Pons (tissue), 1 donor: ENCODE data around the gene HAUS3.
"Not testable (repeated sequence)": the region's sequence is repeated elsewhere in the genome, so short reads cannot be mapped to it uniquely, and the experiment has no call there.

ENCODE experiments used
- DNase-seq: peaks from one replicate; pipeline ENCODE4 v3.0.0-alpha.2; 2016; ENCODE audit warnings: low spot score

The HAUS3 gene

DNA sequence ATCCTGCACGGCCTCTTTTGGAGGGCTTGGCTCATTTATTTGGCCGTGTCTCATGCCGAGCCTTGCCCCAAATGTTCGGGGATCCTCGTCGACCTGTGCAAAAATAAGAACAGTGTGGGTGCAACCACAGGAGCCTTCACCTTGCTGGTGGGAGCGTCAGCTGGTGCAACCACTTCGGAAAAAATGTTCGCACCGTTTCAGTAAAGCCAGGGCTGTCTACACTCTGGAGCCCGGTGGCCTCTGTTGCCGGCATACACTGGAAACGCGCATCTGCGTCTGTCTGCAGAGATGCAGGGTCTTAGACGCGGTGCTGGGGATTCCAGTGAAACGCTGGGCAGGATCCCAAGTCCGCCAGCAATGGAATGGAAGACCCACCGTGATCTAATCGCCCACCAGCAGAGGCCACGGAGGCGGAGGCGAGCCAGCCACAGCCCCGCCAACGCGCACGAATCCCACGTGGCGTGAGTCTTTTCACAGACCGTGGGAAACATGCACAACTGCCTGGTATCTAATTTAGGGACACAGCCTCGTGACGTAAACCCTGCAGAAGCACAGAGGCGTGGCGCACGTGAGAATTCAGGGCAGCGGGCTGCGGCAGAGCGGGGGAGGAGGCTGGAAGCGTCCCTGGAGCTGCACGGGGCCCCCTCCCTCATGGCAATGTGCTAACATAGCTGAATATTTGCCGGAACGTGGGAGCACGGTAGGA is 33.8 kb upstream of the HAUS3 start:
- DNase-seq: no peak

DNA sequence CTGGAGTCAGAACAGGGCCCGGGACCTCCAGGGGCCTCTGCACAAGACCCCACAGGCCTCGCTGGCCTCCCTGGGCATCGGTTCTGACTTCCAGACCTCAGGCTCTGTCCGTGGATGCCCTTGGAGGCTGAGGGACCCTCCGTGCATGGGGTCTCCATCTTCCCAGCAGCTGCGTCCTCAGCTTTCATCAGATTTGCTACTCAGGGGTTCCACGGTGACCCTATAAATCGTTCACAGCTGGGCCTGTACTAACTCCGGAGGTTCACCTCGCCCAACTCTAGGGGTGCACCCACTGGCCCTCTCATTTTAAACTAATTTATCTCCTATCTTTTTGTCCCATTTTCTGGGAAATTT is 33.1 kb upstream of the HAUS3 start:
- not testable (repeated sequence) for DNase-seq

DNA sequence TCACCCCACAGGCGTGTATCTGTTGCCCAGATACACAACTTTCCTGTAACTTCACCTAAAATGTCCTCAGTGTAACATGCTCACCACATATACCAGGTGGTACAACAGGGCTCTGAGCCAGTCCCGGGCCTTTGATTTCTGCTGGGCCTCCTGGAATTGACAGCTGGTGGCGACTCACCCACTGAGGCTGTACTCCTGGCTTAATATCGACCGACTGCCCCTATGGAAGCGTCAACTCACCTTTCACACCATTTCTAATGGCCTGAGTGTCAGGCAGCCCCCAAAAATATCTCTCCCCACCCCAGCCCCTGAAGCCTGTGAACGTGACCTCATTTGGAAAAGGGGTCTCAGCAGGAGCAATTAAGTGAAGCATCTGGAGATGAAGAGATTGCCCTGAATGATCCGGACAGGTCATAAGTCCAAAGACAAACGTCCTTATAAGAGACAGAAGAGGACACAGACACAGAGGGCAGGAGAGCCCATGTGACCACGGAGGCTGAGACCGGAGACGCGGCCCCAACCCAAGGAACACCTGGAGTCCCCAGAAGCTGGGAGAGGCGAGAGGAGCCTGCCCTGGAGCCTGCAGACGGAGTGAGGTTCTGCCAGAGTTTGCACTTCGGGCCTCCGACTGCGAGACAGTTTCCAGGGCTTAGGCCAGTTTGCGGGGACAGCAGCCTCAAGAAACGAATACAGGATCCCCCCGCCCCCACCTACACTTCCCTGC is 32.6 kb upstream of the HAUS3 start:
- no peak for DNase-seq

DNA sequence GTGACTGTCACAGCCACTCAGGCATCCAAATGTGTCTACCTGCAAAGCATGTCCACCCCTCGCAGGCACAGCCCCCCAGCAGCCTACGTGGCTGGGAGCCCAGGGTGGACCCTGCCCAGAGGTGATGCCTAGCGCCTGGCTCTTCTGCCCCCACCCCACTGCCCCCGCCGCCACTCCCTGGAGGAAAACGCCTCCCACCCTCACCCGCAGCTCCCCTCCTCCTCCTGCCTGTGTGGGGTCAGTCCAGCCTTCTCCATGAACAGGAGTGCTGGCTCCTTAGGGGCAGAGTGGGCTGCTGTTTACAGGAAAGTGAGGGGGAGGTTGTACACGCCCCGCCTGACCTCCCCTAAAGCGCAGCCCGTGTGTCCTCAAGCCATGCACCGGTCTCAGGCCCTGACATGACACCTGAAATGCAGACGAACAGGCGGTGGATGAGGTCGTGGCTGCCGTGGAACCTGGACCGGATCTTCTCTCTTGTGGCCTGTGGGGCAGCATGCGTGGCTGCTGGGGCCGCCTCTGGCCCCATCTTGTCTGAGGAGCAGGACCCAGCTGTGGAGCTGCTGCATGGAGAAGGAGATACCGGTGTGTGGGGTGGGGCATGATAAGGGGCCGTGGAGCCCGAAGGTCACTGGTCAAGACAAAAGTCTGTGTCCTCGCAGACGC is 31.9 kb upstream of the HAUS3 start:
- no peak for DNase-seq

DNA sequence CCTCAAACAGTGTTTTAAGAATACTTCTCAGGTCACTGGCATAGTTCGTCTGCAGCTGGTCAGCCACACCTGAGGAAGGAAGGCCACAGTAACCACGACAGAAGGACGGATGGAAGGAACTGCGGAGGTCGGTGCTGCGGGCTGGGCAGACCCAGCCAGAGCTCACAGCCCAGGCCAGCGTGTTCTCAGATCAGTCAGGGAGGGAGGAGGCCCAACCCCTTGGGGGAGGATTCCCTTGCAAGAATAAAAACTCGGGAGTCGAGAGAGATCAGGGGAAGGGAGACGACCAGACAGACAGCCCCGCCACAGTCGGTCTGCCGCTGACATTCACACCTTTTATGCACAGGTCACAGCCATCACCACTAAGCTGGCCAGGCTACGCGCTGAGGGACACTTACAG is 31.3 kb upstream of the HAUS3 start:
- DNase-seq: no peak

DNA sequence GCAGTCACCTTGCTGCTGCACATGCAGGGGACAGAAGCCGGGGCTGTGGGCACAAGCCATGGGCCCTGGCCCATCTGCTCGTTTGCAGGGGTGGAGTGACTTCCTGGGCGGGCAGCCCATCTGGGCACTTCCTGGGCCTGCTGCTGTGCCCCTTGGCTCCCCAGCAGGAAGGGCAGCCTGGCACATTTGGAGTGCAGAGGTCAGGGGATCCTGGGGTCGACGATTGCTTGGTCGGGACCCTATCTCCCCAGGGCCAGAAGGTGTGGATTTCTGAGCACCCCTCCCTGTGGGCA is 30.9 kb upstream of the HAUS3 start:
- DNase-seq: no peak

DNA sequence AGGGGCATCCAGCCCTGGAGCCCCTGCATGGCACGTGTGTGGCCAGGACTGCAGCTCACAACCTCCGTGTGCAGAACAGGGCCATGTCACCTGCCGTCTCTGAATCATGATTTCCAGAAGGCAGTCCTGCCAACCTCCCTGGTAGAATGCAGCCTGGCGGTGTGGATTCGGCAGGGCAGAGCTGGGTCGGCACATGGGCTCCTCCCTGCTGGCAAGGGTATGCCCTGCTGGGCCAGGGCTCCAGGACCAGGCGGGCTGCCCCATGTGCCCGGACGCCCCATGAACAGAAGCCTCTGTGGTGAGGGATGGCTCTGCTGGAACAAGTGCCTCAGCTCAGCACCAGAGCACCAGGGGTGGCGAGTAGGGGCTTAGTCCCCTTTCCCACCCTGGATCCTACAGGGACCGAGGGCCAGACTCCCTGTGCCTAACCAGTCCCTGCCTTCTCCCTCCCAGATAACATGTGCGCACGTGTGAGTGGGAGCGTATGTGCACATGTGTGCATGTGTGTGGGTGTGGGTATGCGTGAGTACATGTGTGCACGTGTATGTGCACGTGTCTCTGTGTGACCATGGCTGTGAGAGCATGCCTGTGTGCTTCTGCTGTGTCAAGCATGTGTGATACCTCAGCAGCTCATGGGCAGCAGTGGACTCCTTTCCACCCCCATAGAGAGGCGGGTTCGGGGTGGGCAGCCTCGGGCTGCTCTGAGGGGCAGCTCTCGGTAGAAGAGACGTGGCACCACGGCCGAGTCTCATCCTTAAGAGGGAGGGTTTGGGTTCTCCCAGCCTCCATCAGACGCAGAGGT is 30.3 kb upstream of the HAUS3 start:
- no peak for DNase-seq

DNA sequence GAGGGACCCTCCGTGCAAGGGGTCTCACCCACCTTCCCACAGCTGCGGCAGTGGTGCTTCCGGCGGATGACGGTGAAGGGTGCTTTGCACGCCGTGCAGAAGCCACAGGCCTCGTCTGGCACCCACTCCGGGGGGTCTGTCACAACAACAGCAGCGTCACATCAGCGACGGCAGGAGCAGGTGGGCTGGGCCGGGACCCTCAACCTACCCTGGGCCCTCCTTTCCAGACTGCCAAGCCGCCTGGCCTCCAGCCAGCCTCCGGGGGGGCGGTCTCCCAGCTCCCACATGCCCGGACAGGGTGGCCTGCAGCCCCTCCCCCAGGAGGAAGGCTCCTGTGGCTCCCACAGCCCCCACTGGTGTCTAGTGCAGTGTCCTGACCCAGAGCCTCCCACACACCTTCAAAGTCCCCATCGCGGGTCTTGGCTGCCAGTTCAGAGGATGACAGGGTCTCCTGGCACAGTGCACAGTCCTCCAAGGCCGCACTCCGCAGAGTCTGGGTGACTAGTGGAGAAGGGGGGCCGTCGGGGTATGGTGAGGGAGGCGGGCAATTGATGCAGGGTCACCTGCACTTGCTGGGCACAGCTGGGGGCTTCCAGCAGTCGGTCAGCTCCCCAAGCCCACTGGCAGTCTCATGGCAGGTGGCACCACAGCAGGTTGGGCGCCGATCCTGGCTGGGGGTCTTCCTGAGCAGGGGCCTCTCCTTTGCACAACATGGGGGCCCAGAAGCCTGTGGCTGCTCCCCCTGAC is 29.5 kb upstream of the HAUS3 start:
- no peak for DNase-seq

DNA sequence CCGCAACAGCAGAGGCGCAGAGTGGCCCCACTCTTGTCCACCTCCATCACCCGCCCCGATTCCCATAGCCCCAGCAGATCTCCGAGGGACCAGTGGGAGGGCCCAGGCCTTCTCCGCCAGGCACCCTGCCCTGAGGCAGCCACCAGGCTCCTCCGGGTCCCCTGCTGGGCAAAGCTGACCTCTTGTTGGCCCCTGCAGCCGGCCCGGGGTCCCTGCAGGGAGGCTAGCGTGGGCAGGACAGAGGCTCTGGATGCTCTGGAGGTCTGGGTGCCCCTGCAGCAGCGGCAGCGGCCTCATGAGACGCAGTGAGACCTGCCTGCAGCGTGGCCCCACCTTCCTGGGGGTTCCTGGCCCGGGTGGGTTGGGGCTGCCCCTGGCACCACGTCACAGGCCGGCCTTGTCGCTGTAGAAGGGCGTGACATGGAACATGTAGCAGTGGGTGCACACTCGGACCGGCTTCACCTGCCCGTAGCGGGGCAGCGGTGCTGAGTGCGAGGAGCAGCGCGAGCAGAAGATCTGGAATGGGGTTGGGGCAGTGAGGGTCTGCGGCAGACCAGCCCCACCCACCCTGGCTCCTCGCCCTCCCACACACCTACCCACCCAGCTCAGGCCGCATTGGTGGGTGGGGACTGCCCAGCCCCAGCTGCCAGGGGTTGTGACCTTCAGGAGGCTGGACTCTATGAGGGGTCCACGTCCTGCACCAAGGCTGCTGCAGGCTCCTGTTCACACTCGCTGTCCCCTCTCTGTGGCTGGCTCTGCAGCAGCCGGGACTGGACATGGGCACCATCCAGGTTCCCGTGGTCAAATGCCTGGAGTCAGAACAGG is 28.6 kb upstream of the HAUS3 start:
- DNase-seq: no peak

DNA sequence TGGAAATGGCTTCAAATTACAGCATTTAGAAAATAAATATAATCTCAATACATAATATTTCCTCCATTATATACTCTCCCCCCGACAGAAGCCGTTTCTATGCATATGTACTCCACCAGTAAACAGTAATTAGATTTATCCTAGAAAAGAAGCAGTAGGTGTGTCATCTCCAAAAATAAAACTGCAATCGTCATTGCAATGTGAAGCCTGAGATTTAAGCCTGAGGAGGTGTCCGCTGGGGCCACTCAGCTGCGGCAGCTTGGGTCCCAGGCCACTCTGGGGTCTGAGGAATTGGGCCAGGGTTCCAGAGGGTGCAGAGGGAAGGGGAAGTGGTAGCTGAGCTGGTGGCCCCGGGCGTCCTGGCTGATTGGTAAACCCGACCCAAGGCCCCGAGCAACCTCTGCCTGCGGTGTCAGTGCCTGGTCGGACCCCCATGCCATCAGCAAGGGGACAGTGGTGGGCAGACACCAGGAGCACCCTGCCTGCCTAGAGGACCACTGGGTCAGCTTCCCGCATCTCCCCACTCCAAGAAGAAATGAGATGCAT is 27.8 kb upstream of the HAUS3 start:
- DNase-seq: no peak

DNA sequence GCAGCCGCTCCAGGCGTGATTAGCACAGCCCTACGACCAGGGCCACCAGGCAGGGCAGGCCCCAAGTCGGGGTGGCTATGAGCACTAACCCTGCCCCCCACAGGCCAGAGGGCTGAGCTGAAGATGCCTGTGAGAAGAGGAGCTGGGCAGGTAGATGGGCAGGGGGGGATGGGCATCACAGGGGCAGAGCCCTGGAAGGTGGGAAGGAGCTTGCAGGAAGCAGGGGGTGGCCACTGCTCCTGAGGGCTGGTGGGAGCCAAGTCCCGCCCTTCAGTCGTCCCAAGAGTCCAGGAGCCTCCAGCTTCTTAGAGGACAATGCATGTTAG is 27.2 kb upstream of the HAUS3 start:
- no peak for DNase-seq

DNA sequence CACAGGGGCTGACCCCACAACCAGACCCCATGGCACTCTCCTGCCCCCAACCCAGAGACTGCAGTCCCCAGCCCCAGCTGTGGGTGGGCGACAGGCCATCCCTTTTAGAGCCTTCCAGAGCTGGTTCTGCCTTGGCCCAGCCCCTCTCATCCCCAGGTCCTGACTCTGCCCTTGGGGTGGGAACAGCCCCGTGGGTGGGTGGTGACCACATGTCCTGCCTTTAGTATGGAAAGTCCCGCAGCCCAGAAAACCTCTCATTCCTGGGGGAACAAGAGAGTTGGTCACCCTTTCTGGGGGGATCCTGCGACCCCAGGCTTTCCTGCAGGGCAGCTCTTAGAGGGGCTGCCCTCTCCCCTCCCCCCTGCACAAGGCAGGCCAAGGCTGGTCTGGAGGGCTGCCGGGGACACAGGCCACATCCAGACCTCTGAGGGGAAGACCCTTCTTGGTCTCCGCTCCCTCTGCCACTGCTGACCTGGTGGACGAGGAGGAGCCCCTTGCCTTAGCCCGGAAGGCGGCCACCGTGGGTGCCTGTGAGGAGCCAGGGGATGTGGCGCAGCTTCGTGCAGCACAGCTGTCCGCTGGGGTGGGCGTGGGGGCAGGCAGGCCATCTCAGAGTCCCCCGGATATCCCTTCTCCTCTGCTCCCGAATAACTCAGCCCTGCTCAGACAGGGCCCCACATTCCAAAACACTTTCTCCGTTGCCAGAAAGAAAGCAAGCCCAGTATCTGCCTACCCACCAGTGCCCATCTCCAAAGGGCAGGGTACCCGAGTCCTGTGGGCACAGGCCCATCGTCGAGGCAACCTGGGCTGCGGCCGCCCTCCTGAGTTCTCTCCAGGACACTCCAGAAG is 26.7 kb upstream of the HAUS3 start:
- no peak for DNase-seq

DNA sequence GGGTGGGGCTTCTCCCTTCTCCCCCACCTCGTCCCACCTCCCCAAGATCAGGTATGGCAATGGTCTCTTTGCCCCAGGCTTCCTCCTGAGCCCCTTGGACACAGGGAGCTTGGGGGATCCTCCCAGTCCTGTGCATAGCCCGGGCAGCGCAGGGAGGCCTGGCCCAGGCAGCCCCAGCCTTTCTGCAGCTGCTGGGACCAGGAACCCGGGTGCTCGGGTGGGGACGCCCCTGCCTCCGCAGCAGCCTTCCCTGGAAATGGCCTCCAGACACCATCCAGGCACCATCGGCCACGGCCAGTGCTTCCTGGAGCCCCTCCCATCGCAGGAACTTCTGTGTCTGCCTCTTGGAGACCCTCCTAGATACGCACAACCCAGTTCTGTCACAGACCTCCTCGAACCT is 25.9 kb upstream of the HAUS3 start:
- no peak for DNase-seq

DNA sequence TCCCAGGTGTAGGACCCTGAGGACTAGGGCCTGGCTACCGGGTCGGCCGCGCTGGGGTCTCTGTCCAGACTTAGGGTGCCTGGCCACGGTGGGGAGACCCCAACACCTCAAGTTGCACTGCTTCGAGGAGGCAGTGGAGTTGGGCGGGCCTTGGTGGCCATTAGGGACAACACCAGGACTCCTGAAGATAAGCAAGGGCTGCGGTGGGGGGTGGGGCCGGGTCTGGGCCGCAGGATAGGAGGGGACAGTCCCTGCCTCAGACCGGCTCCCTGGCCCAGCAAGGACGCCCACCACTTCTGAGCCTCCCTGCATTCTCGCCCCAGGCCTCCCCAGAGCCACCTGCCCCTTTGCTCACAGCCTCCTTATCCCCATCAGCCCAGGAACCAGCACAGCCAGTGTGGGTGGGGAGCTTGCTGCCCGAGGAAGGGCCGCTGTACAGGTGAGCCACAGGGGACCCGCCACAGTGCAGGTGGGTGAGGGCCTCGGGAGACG is 25.4 kb upstream of the HAUS3 start:
- DNase-seq: no peak

DNA sequence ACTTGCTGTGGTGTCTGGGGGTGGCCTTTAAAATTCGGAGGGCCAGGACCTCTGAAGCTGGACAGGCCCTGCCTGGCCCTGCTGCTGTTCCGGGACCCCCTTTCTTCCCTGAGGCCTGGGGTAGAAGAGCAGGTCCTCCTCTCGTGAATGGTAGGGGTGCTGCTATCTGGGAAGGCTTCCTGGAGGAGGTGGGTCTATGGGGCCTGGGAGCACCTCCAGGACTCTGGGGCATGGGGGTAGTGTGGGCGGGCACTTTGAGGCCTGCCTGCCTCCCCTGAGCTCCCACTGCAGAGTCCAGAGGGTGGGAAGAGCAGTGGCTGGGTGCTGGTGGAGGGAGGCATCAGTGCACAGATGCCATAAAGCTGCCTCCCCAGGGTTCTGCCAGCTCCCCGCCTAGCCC is 24.9 kb upstream of the HAUS3 start:
- DNase-seq: no peak

DNA sequence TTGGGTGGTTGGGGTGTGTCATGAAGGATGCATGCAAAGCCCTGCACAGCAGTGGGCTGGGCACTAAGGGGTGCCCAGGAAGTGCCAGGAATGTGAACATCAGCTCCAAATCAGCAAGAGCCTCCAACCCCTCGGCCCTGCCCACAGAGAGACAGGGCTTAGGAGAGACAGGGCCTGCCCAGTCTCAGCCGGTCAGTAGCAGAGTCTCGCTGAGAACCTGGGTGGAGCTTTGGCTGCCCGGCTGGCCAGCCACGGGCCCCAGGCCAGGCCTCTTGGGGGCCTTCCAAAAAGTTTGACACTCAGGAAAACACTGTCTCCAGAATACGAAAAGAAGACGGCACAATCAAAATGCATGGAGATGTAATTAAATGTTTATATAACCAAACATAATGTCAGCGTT is 24.3 kb upstream of the HAUS3 start:
- no peak for DNase-seq

DNA sequence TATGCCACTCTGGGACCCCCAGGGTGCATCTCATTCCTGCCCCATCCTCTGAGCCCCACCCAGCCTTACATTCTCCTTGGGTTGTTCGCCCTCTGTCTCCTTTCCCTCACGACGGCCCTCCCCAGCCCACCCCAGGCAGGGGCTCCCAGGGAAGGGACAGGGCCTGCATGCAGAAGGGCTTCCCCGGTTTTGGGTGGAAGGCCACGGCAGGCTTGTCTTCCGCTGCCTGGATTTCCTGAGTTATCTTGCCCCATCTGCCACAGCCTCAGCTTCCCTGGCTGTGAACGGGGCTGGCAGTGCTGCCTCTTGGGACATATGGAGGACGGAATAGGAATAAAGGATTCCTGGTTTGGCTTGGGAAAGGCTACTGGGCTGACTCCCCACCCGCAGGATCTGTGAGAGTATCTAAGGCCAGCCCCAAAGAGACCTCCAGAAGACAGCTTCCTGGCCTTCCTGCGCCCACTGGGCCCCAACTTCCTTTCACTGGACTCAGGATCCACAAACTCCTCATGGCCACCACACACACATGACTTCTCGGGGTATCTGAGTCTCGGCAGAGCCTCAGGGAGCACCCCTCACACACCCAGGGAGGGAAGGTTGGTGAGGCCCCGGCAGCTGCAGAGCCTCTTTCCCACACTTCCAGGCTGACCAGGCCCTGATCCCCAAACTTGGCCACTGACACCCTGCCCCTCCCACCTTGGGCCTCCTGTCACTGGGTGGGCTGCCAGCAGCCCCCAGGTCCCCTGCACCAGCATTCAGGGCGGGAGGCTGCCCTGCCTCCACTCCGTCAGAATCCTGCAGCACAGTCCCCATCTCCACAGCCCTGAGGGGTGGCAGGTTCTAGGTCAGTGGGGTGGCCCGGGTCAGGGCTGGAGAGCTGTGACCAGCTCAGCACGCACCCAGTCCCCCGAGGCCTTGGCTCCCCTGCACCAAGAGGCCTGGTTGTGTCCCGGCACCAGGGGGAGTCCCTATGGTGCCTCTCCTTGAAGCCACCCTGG is 23.5 kb upstream of the HAUS3 start:
- DNase-seq: no peak

DNA sequence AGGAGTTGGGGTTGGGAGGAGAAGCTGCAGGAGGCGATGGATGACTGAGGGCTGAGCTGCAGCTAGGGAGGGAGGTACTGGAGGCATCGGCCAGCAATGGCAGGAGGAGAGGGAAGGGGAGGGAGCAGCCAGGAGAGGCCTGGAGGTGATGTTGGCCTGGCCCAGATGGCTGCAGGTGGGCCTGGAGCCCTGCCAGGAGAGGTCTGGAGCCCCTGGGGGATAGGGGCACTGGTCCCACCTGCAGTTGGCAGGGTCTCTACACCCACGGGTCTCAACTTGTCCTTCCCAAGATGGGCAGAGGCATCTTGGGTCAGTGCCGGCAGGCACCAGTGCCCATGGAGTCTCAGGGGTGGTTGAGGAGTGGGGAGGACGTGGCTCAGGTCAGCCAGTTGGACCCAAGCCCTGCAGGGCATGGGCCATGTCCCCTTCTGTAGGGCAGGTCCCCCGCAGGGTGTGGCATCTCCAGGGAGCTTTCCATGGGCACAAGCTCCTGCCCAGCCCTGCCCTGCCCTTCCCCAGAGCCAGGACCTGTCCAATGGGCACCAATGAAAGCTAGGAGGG is 22.6 kb upstream of the HAUS3 start:
- DNase-seq: no peak
